RWPE2 (cell line): ENCODE measurements around the gene ZMIZ1.
"Not testable (repeated sequence)": the region's sequence is repeated elsewhere in the genome, so short reads cannot be mapped to it uniquely, and the experiment has no call there.

Experiments used
- ATAC-seq: fragments of 200-7000 bp; cut with Tn5 transposase; 3 replicates; pipeline ENCODE4 v1.9.1; 2021; ENCODE audit warnings: low read depth
- DNase-seq: peaks from one replicate; pipeline ENCODE4 v3.0.0-alpha.2; 2020; ENCODE audit warnings: low spot score
- H3K27ac ChIP-seq: fragments of 450-650 bp; 2 replicates; pipeline ENCODE4 v1.5.1; 2017; ENCODE audit warnings: mild to moderate bottlenecking; ENCODE audit not compliant: poor library complexity, severe bottlenecking
- H3K27me3 ChIP-seq: fragments of 250-450 bp; sonication (Bioruptor Pico); 2 replicates; pipeline ENCODE4 v1.5.1; 2021; ENCODE audit warnings: mild to moderate bottlenecking, moderate library complexity; ENCODE audit not compliant: insufficient read depth, poor library complexity, severe bottlenecking
- H3K36me3 ChIP-seq: fragments of 250-450 bp; sonication (Bioruptor Pico); 2 replicates; pipeline ENCODE4 v1.5.1; 2020; ENCODE audit warnings: low read depth, mild to moderate bottlenecking, moderate library complexity
- H3K4me1 ChIP-seq: fragments of 250-450 bp; sonication (Bioruptor Pico); 2 replicates; pipeline ENCODE4 v1.5.1; 2021; ENCODE audit warnings: mild to moderate bottlenecking, moderate library complexity; ENCODE audit not compliant: insufficient read depth, poor library complexity, severe bottlenecking
- H3K4me3 ChIP-seq: fragments of 250-450 bp; sonication (Bioruptor Pico); 2 replicates; pipeline ENCODE4 v1.5.1; 2021; ENCODE audit warnings: mild to moderate bottlenecking, moderate library complexity; ENCODE audit not compliant: severe bottlenecking
- H3K9me3 ChIP-seq: fragments of 250-450 bp; sonication (Bioruptor Pico); 2 replicates; pipeline ENCODE4 v1.5.1; 2021; ENCODE audit warnings: mild to moderate bottlenecking, moderate library complexity; ENCODE audit not compliant: severe bottlenecking
- CTCF ChIP-seq: fragments of 450-650 bp; IDR thresholded peaks from one replicate; pipeline ENCODE4 v1.5.1; 2017; ENCODE audit warnings: mild to moderate bottlenecking, moderate library complexity; ENCODE audit not compliant: poor library complexity, severe bottlenecking

Gene ZMIZ1

GRCh38 chr10:79273604-79274003 is 204.8 kb downstream of the ZMIZ1 start:
- no peaks in the 10 kb centered on the region for H3K9me3 ChIP-seq
- no peak for DNase-seq
- no peak overlapping the region for H3K27ac ChIP-seq
- H3K4me1 ChIP-seq = peaks cover 5% of the 10 kb centered on the region
- H3K4me3 ChIP-seq = no peak overlapping the region
- H3K36me3 ChIP-seq = no peaks in the 10 kb centered on the region
- no peak for TF ChIP-seq CTCF
- ATAC-seq = no peak
- H3K27me3 ChIP-seq = no peaks in the 10 kb centered on the region

- Histone ChIP-seq H3K27ac (no peak overlapping the region), H3K27me3 (no peaks in the 10 kb centered on the region), H3K36me3 (no peaks in the 10 kb centered on the region), H3K4me3 (no peak overlapping the region), H3K9me3 (no peaks in the 10 kb centered on the region), H3K4me1 (no peaks in the 10 kb centered on the region)
- ATAC-seq = no peak
- no peak for TF ChIP-seq CTCF
- no peak for DNase-seq
Measured at GRCh38 chr10:79274279-79275104, 205.7 kb downstream of the ZMIZ1 start.

- ATAC-seq (no peak), DNase-seq (no peak)
- no peaks in the 10 kb centered on the region for H3K27me3 ChIP-seq
- no peak for TF ChIP-seq CTCF
- no peaks in the 10 kb centered on the region for H3K36me3 ChIP-seq
- no peaks in the 10 kb centered on the region for H3K4me1 ChIP-seq
- no peaks in the 10 kb centered on the region for H3K9me3 ChIP-seq
- H3K4me3 ChIP-seq = no peak overlapping the region
- H3K27ac ChIP-seq = no peak overlapping the region
Measured at GRCh38 chr10:79275105-79275430, 206.3 kb downstream of the ZMIZ1 start.

GRCh38 chr10:79275431-79275851 is 206.7 kb downstream of the ZMIZ1 start:
- DNase-seq (no peak), ATAC-seq (no peak)
- no peak overlapping the region for H3K4me3 ChIP-seq
- H3K27me3 ChIP-seq = no peaks in the 10 kb centered on the region
- H3K9me3 ChIP-seq = no peaks in the 10 kb centered on the region
- H3K4me1 ChIP-seq = no peaks in the 10 kb centered on the region
- no peak for TF ChIP-seq CTCF
- no peaks in the 10 kb centered on the region for H3K36me3 ChIP-seq
- no peak overlapping the region for H3K27ac ChIP-seq

- no peak for TF ChIP-seq CTCF
- Histone ChIP-seq H3K4me3 (no peak overlapping the region), H3K36me3 (0 out of 2 replicates have a peak, but pooled peaks cover 3% of the 10 kb centered on the region), H3K9me3 (no peaks in the 10 kb centered on the region), H3K27ac (no peak overlapping the region), H3K27me3 (no peaks in the 10 kb centered on the region), H3K4me1 (no peaks in the 10 kb centered on the region)
- no peak for ATAC-seq
- DNase-seq = no peak
Measured at GRCh38 chr10:79277579-79278269, 209.0 kb downstream of the ZMIZ1 start.

- not testable (repeated sequence) for H3K9me3 ChIP-seq, H3K27me3 ChIP-seq, H3K4me1 ChIP-seq, DNase-seq, H3K4me3 ChIP-seq, H3K27ac ChIP-seq, H3K36me3 ChIP-seq, ATAC-seq
Measured at GRCh38 chr10:79279047-79279446, 210.3 kb downstream of the ZMIZ1 start.
